ENCODE data around the gene TPSAB1. TPM values are rescaled to one million over a fixed set of nuclear protein-coding genes. Genes with fewer than 3 reads are reported as not detected.

TPSAB1 gene
- polyA plus RNA-seq, 3 donors: not detected

GRCh38 chr16:1291576-1291974, 51.1 kb downstream of the TPSAB1 start:
- no peak overlapping the region for H3K27ac Mint-ChIP-seq
- peaks cover 46 to 71% (median 58%) of the 10 kb centered on the region in 3 donors for H3K27me3 Mint-ChIP-seq (ENCODE audit: low read depth in 3 of 3)
- DNase-seq: no peak
- 64% methylated on average over 17 of the region's 17 CpGs for WGBS (ENCODE audit: insufficient coverage)
- no peaks in the 10 kb centered on the region for H3K9me3 ChIP-seq (replicated peaks in 1 of 2; ENCODE audit: control insufficient read depth in 1 of 2, insufficient read depth in 1 of 2, low read length in 2 of 2)
- H3K4me1 ChIP-seq (ENCODE audit: control insufficient read depth in 1 of 2, insufficient read depth in 2 of 2, low read length in 2 of 2): peaks cover 10 to 11% of the 10 kb centered on the region in 2 donors
- H2AFZ ChIP-seq (ENCODE audit: insufficient read depth, low read depth, low read length, poor library complexity, severe bottlenecking): no peak overlapping the region
- H3K79me2 ChIP-seq (ENCODE audit: insufficient read depth, low read length): no peaks in the 10 kb centered on the region
- peaks cover 0 to 35% of the 10 kb centered on the region in 2 donors for H3K27me3 ChIP-seq (ENCODE audit: control insufficient read depth in 2 of 2, insufficient read depth in 2 of 2, low read length in 2 of 2)
- H3K9me3 Mint-ChIP-seq: peaks cover 0 to 2% (median 0%) of the 10 kb centered on the region in 7 donors
- H3K36me3 Mint-ChIP-seq: no peaks in the 10 kb centered on the region
- H3K27ac ChIP-seq (ENCODE audit: low read depth in 1 of 2, low read length in 2 of 2): no peak overlapping the region
- no peak overlapping the region for H3K9ac ChIP-seq (ENCODE audit: insufficient read depth, low read length, poor library complexity, severe bottlenecking)
- no peak overlapping the region for H3K4me2 ChIP-seq (replicated peaks; ENCODE audit: extremely low read depth, low read length, poor library complexity, severe bottlenecking)
- no peaks in the 10 kb centered on the region for H3K36me3 ChIP-seq (replicated peaks in 1 of 2; ENCODE audit: control insufficient read depth in 1 of 2, insufficient read depth in 2 of 2, low read length in 2 of 2)
- H3K4me1 Mint-ChIP-seq: peaks cover 12% of the 10 kb centered on the region
- intact Hi-C loops (cut with micrococcal nuclease): no loop called here
- no peak for TF ChIP-seq CTCF (IDR thresholded peaks at IDR 0.05)
- H3K4me3 ChIP-seq (replicated peaks in 1 of 3; ENCODE audit: low read depth in 2 of 3, low read length in 3 of 3): no peak overlapping the region
- no peaks in the 10 kb centered on the region for H4K20me1 ChIP-seq (ENCODE audit: insufficient read depth, low read length)
- peak overlapping the region in 1 of 2 donors; percentile 59 for H3K4me3 Mint-ChIP-seq

Other genes with a start within 250 kb of the TPSAB1 start
- gene SSTR5, start 168.0 kb upstream of the TPSAB1 start, polyA plus RNA-seq: not detected
- gene C1QTNF8, start 144.5 kb upstream of the TPSAB1 start, polyA plus RNA-seq: not detected
- gene CACNA1H, start 87.6 kb upstream of the TPSAB1 start, polyA plus RNA-seq: not detected
- not detected for gene TPSG1, start 15.4 kb upstream of the TPSAB1 start, polyA plus RNA-seq
- gene TPSB2, start 10.5 kb upstream of the TPSAB1 start, polyA plus RNA-seq: not detected
- not detected for gene TPSD1, start 15.4 kb downstream of the TPSAB1 start, polyA plus RNA-seq
- gene UBE2I, start 68.9 kb downstream of the TPSAB1 start, polyA plus RNA-seq: 100 to 1,000 TPM in 1 of 3 donors, 10 to 100 TPM in 2; 76.8 to 112 (median 88.8) TPM
- 1 to 10 TPM in 1 of 3 donors, not detected in 2; 1.0 TPM for gene BAIAP3, start 92.9 kb downstream of the TPSAB1 start, polyA plus RNA-seq
- gene TSR3, start 111.2 kb downstream of the TPSAB1 start, polyA plus RNA-seq: 10 to 100 TPM; 23.2 to 73.1 (median 48.2) TPM
- gene GNPTG, start 111.2 kb downstream of the TPSAB1 start, polyA plus RNA-seq: 100 to 1,000 TPM in 1 of 3 donors, 10 to 100 TPM in 2; 74.7 to 130 (median 82.5) TPM
- gene UNKL, start 174.0 kb downstream of the TPSAB1 start, polyA plus RNA-seq: 10 to 100 TPM in 1 of 3 donors, 1 to 10 TPM in 2; 1.2 to 19.9 (median 2.2) TPM
- gene UQCC4, start 180.0 kb downstream of the TPSAB1 start, polyA plus RNA-seq: 10 to 100 TPM; 10.0 to 48.8 (median 35.3) TPM
- gene PERCC1, start 190.4 kb downstream of the TPSAB1 start, polyA plus RNA-seq: not detected
- 1 to 10 TPM in 1 of 3 donors, not detected in 2; 5.9 TPM for gene CCDC154, start 203.9 kb downstream of the TPSAB1 start, polyA plus RNA-seq
- gene CLCN7, start 234.3 kb downstream of the TPSAB1 start, polyA plus RNA-seq: 100 to 1,000 TPM in 1 of 3 donors, 10 to 100 TPM in 2; 37.4 to 249 (median 56.5) TPM
- under 1 TPM in 1 of 3 donors, not detected in 2; 0.19 TPM for gene PTX4, start 248.2 kb downstream of the TPSAB1 start, polyA plus RNA-seq